Colonic mucosa (tissue), 4 donors: ENCODE results near the gene ADGRB3. TPM values are rescaled to one million over a fixed set of nuclear protein-coding genes. Genes with fewer than 3 reads are reported as not detected.
"Not testable (repeated sequence)": the region's sequence is repeated elsewhere in the genome, so short reads cannot be mapped to it uniquely, and the experiment has no call there.

Experiments used
- DNase-seq: peaks from one replicate; pipeline ENCODE4 v3.0.0-alpha.2; 2020
- H3K27ac ChIP-seq: fragments of 200-600 bp; one replicate; pipeline ENCODE4 v1.8.0; 2021
- H3K27me3 ChIP-seq: fragments of 200-600 bp; one replicate; pipeline ENCODE4 v1.8.0; 2021
- H3K36me3 ChIP-seq: fragments of 200-600 bp; one replicate; pipeline ENCODE4 v1.8.0; 2021
- H3K4me1 ChIP-seq: fragments of 200-600 bp; one replicate; pipeline ENCODE4 v1.8.0; 2021; ENCODE audit warnings: mild to moderate bottlenecking
- H3K4me3 ChIP-seq: fragments of 200-600 bp; one replicate; pipeline ENCODE4 v1.8.0; 2021
- H3K9ac ChIP-seq, 2 donors: one replicate each; pipeline ENCODE4 v1.7.0; 2013; ENCODE audit warnings: control low read depth in 2 of 2, low read depth in 2 of 2, low read length in 2 of 2
- H3K9me3 ChIP-seq: fragments of 200-600 bp; one replicate; pipeline ENCODE4 v1.8.0; 2021
- intact Hi-C: fragments of 100-400 bp; cut with DNase I; formaldehyde crosslinking; loops from one replicate; pipeline ENCODE4 v1.14.1; 2022
- total RNA-seq, 2 donors: library from RNA; stranded (reverse); fragmentation: NEBNext Ultra II Directional in 1 of 2; extraction: Animal tissue kit (Norgen Biotek cat#: 25700) in 1 of 2; gene quantifications; one replicate each; pipeline ENCODE4 v1.2.1, GENCODE V29; 2021
- TF ChIP-seq, protein P1 (sequence below): fragments of 200-600 bp; IDR thresholded peaks from one replicate; pipeline ENCODE4 v1.8.0; 2022; ENCODE audit warnings: antibody characterized with exemption, mild to moderate bottlenecking
- donor health status: healthy.
- donor health status: DM: no; HTN: no; CAD: no.
- donor health status: DM: no; HTN: no; CAD: no.

ADGRB3 gene
- total RNA-seq, 2 donors from 2014 or later, result 0.42 to 0.98 TPM

DNA sequence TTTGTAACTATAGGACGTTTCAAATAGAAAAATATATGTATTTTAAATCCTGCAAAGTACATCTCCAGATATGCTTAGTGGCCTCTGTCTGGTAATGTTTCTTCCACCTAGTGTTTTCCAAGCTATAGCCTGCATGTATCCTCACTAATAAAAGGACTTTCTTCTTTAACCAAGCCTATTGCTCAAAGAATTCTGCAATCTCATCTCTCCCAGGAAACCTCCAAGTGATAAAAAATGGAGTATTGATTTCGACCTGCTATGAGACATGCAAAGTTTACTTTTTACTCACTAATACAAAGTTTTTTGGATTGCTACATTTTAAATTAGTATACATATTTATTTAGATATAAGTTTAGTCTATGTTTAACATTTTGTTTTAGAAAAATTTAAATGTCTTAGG, 23.3 kb downstream of the ADGRB3 start:
- Histone ChIP-seq H3K4me3 (no peak overlapping the region), H3K36me3 (no peaks in the 10 kb centered on the region), H3K9ac (no peak overlapping the region), H3K9me3 (no peaks in the 10 kb centered on the region), H3K27ac (no peak overlapping the region), H3K4me1 (no peaks in the 10 kb centered on the region), H3K27me3 (no peaks in the 10 kb centered on the region)
- no peak for DNase-seq
- TF ChIP-seq, protein P1, sequence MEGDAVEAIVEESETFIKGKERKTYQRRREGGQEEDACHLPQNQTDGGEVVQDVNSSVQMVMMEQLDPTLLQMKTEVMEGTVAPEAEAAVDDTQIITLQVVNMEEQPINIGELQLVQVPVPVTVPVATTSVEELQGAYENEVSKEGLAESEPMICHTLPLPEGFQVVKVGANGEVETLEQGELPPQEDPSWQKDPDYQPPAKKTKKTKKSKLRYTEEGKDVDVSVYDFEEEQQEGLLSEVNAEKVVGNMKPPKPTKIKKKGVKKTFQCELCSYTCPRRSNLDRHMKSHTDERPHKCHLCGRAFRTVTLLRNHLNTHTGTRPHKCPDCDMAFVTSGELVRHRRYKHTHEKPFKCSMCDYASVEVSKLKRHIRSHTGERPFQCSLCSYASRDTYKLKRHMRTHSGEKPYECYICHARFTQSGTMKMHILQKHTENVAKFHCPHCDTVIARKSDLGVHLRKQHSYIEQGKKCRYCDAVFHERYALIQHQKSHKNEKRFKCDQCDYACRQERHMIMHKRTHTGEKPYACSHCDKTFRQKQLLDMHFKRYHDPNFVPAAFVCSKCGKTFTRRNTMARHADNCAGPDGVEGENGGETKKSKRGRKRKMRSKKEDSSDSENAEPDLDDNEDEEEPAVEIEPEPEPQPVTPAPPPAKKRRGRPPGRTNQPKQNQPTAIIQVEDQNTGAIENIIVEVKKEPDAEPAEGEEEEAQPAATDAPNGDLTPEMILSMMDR, result no peak
- intact Hi-C loops, result no loop called here

DNA sequence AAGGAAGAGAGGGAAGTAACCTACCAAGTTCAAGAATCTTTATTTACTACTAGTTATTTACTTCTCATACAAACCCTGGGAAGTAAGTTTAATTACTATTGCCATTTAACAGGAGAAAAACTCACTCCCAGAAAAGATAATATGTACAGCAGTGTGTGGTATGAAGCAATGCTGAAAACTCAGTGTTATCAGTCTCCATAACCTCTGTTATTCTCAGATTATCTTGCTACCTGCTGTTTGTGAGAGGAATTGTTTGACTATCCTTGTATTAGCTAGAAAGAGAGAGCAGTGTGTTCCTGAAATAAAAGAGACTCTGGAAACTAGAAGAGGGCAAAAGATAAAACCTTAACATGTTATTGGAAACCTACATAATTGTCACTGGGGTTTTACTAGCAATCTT, 38.2 kb downstream of the ADGRB3 start:
- no peak for DNase-seq
- no peaks in the 10 kb centered on the region for H3K36me3 ChIP-seq

DNA sequence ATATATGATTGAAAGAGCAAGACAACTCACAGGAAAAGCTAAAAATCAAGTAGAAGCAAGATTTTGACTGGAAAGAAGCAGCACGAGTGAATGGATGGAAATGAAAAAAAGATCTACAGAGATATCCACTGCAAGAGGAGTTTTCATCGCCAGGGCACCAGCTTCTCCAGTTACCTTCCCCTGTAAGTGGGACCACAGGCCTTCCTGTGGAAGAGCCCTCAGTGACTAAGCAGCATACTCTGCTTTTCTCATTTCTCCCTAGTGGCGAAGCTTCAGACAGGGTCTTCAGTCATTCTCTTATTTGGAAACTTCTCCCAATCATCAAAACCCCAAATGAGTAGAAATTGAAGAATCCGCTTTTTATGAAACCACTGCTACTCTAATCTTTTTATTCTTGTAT, 40.5 kb downstream of the ADGRB3 start:
- no peaks in the 10 kb centered on the region for H3K4me1 ChIP-seq
- H3K27ac ChIP-seq, result no peak overlapping the region
- H3K9me3 ChIP-seq, result no peaks in the 10 kb centered on the region
- H3K27me3 ChIP-seq, result no peaks in the 10 kb centered on the region
- intact Hi-C loops, result no loop called here
- H3K36me3 ChIP-seq, result no peaks in the 10 kb centered on the region
- H3K9ac ChIP-seq, result no peak overlapping the region
- TF ChIP-seq, protein P1, result no peak
- no peak overlapping the region for H3K4me3 ChIP-seq
- no peak for DNase-seq

More for the DNA sequence above, 38.2 kb downstream of the ADGRB3 start:
- no peaks in the 10 kb centered on the region for H3K9me3 ChIP-seq
- H3K9ac ChIP-seq, result no peak overlapping the region
- intact Hi-C loops, result no loop called here
- no peaks in the 10 kb centered on the region for H3K27me3 ChIP-seq
- TF ChIP-seq, protein P1, result no peak
- no peaks in the 10 kb centered on the region for H3K4me1 ChIP-seq
- H3K4me3 ChIP-seq, result no peak overlapping the region
- no peak overlapping the region for H3K27ac ChIP-seq

GRCh38 chr6:68676094-68676493, 41.0 kb downstream of the ADGRB3 start:
- intact Hi-C loops, H3K4me3 ChIP-seq, H3K36me3 ChIP-seq, DNase-seq, H3K9ac ChIP-seq, H3K9me3 ChIP-seq, H3K27ac ChIP-seq, H3K27me3 ChIP-seq, H3K4me1 ChIP-seq: not testable (repeated sequence)

DNA sequence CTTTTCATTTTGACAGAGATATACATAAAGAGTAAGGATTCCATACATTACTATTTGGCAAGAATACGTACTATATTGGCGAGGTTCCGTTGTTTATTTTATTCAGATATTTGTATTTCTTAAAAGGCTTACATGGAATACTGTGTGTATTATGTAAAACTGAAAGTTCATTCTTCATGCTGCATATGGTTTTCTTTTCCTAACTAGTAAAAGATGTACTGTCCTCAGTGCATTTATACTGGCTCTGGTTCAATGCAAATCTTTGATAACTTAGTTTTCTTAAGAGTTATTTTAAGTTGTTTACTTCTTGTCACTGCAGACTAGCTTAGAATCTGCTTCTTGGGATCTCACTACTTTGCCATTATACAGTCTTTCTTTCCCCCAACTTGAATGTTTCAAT, 42.0 kb downstream of the ADGRB3 start:
- intact Hi-C loops, result no loop called here
- H3K27me3 ChIP-seq, result no peaks in the 10 kb centered on the region
- H3K36me3 ChIP-seq, result no peaks in the 10 kb centered on the region
- H3K9ac ChIP-seq, result no peak overlapping the region
- TF ChIP-seq, protein P1, result no peak
- no peak for DNase-seq
- no peak overlapping the region for H3K4me3 ChIP-seq
- H3K4me1 ChIP-seq, result no peaks in the 10 kb centered on the region
- H3K9me3 ChIP-seq, result no peaks in the 10 kb centered on the region
- no peak overlapping the region for H3K27ac ChIP-seq

DNA sequence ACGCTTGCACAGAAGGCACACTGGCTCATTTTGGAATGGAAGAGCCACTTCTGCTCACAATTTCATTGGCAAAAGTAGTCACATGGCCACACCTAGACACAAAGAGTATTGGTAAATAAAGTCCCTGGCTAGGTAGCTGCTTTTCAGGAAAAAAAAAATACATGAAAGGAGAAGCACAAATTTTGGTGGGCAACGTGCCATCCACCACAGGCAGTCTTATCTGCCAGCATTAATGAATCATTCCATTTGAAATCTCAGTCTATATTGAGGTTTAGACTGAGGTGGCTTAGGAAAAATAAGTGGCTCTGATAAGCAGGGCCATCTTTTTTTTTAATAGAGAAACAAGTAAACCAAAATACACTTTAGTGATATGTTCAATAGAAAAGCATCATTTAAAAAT, 44.3 kb downstream of the ADGRB3 start:
- Histone ChIP-seq H3K9me3 (no peaks in the 10 kb centered on the region), H3K9ac (no peak overlapping the region), H3K27ac (no peak overlapping the region), H3K27me3 (no peaks in the 10 kb centered on the region), H3K4me3 (no peak overlapping the region), H3K36me3 (no peaks in the 10 kb centered on the region), H3K4me1 (no peaks in the 10 kb centered on the region)
- DNase-seq, result no peak
- TF ChIP-seq, protein P1, result no peak
- intact Hi-C loops, result no loop called here
